IMR-90 (cell line): ENCODE results near the gene DOK4. TPM values are rescaled to one million over a fixed set of nuclear protein-coding genes. Genes with fewer than 3 reads are reported as not detected.

ENCODE experiments used
- ATAC-seq: fragments of 200-7000 bp; cut with Tn5 transposase; 2 replicates; pipeline ENCODE4 v1.9.1; 2020; ENCODE audit warnings: low read depth, mild to moderate bottlenecking, moderate library complexity
- BruUV-seq: library from RNA; stranded (reverse); fragments of 400-500 nt; replicated peaks from 2 replicates; lab custom pipeline; 2021; lab: Mats Ljungman, UMichigan
- CTCF ChIA-PET: fragments of 300-600 bp; formaldehyde crosslinking; extraction: SDS; loops from one replicate; lab custom pipeline; 2021; ENCODE audit warnings: antibody characterized with exemption; lab: Yijun Ruan, JAX
- POLR2A ChIA-PET: fragments of 300-600 bp; sonication (Branson Sonifier 250); formaldehyde crosslinking; loops from one replicate; lab custom pipeline; 2022; ENCODE audit warnings: antibody characterized with exemption; ENCODE audit not compliant: unreplicated experiment; lab: Charles Lee
- DNase-seq: peaks from one replicate; pipeline ENCODE4 v3.0.0; 2013
- H2AFZ ChIP-seq: replicated peaks from 2 replicates; pipeline ENCODE3; 2013; ENCODE audit warnings: low read length, mild to moderate bottlenecking; ENCODE audit not compliant: poor library complexity
- H2AK5ac ChIP-seq: 2 replicates; pipeline ENCODE4 v1.6.1; 2013; ENCODE audit warnings: low read depth, low read length, inconsistent platforms
- H2AK9ac ChIP-seq: replicated peaks from 2 replicates; pipeline ENCODE3; 2013; ENCODE audit warnings: mild to moderate bottlenecking, low read depth, low read length, moderate library complexity; ENCODE audit not compliant: poor library complexity
- H2BK120ac ChIP-seq: 2 replicates; pipeline ENCODE4 v1.6.1; 2013; ENCODE audit warnings: low read depth, low read length, inconsistent platforms
- H2BK15ac ChIP-seq: 3 replicates; pipeline ENCODE4 v1.6.1; 2013; ENCODE audit warnings: low read depth, low read length, inconsistent platforms
- H2BK20ac ChIP-seq: 2 replicates; pipeline ENCODE4 v1.6.1; 2013; ENCODE audit warnings: low read depth, mild to moderate bottlenecking, inconsistent platforms, low read length, moderate library complexity
- H2BK5ac ChIP-seq: 2 replicates; pipeline ENCODE4 v1.6.1; 2013; ENCODE audit warnings: mild to moderate bottlenecking, low read depth, low read length, inconsistent platforms; ENCODE audit not compliant: poor library complexity, severe bottlenecking
- H3K14ac ChIP-seq: replicated peaks from 2 replicates; pipeline ENCODE4 v1.6.1; 2013; ENCODE audit warnings: low read depth, low read length, inconsistent platforms
- H3K18ac ChIP-seq: 2 replicates; pipeline ENCODE4 v1.6.1; 2013; ENCODE audit warnings: low read depth, low read length, control low read depth
- H3K23ac ChIP-seq: 2 replicates; pipeline ENCODE4 v1.6.1; 2013; ENCODE audit warnings: low read depth, low read length, inconsistent platforms
- H3K27ac ChIP-seq: 2 replicates; pipeline ENCODE4 v1.5.1; 2013; ENCODE audit warnings: mild to moderate bottlenecking, control low read depth, low read length; ENCODE audit not compliant: insufficient read depth
- H3K27me3 ChIP-seq: 2 replicates; pipeline ENCODE4 v1.6.1; 2013; ENCODE audit warnings: low read length; ENCODE audit not compliant: control insufficient read depth, insufficient read depth
- H3K36me3 ChIP-seq: 2 replicates; pipeline ENCODE4 v1.6.1; 2013; ENCODE audit warnings: low read length, mixed read lengths; ENCODE audit not compliant: control insufficient read depth, insufficient read depth
- H3K4ac ChIP-seq: 2 replicates; pipeline ENCODE4 v1.6.1; 2013; ENCODE audit warnings: low read depth, low read length, inconsistent platforms
- H3K4me1 ChIP-seq: 2 replicates; pipeline ENCODE4 v1.6.1; 2013; ENCODE audit warnings: low read length, mixed read lengths; ENCODE audit not compliant: control insufficient read depth, insufficient read depth
- H3K4me2 ChIP-seq: 2 replicates; pipeline ENCODE4 v1.6.1; 2013; ENCODE audit warnings: low read depth, mild to moderate bottlenecking, control low read depth, low read length, moderate library complexity
- H3K4me3 ChIP-seq: 2 replicates; pipeline ENCODE4 v1.5.1; 2013; ENCODE audit warnings: low read depth, mild to moderate bottlenecking, control low read depth, low read length, moderate library complexity; ENCODE audit not compliant: insufficient read depth
- H3K56ac ChIP-seq: 2 replicates; pipeline ENCODE4 v1.6.1; 2013; ENCODE audit warnings: low read length, inconsistent platforms; ENCODE audit not compliant: insufficient read depth; ENCODE audit errors: extremely low read depth
- H3K79me1 ChIP-seq, 2 experiments: 2 replicates each; pipeline ENCODE4 v1.6.1; 2013; ENCODE audit warnings: low read length in 2 of 2, inconsistent platforms in 1 of 2, low read depth in 1 of 2
- H3K9ac ChIP-seq: 2 replicates; pipeline ENCODE4 v1.6.1; 2013; ENCODE audit warnings: low read depth, low read length, control low read depth
- H3K9me1 ChIP-seq: 2 replicates; pipeline ENCODE4 v1.6.1; 2013; ENCODE audit warnings: low read length, inconsistent platforms; ENCODE audit not compliant: insufficient read depth
- H3K9me3 ChIP-seq: 2 replicates; pipeline ENCODE4 v1.6.1; 2013; ENCODE audit warnings: low read length; ENCODE audit not compliant: control insufficient read depth, insufficient read depth
- H4K20me1 ChIP-seq: 2 replicates; pipeline ENCODE4 v1.6.1; 2013; ENCODE audit warnings: low read length, inconsistent platforms; ENCODE audit not compliant: insufficient read depth
- H4K5ac ChIP-seq: 2 replicates; pipeline ENCODE4 v1.6.1; 2013; ENCODE audit warnings: mild to moderate bottlenecking, low read depth, low read length, control low read depth
- H4K8ac ChIP-seq, 2 experiments: 2 replicates each; pipeline ENCODE4 v1.6.1; 2013; ENCODE audit warnings: low read depth in 2 of 2, low read length in 2 of 2, control low read depth in 1 of 2, inconsistent platforms in 1 of 2
- H4K91ac ChIP-seq: 2 replicates; pipeline ENCODE4 v1.6.1; 2013; ENCODE audit warnings: low read depth, low read length, inconsistent platforms; ENCODE audit not compliant: insufficient read depth
- CHD1 ChIP-seq: IDR thresholded peaks from 2 replicates; pipeline ENCODE4 v1.6.1; 2012; ENCODE audit warnings: low read depth, low read length, improper control_type of control experiment
- SMC3 ChIP-seq: fragments of 150-350 bp; IDR thresholded peaks from 2 replicates; pipeline ENCODE4 v1.6.1; 2016; ENCODE audit warnings: low read depth, mild to moderate bottlenecking, antibody characterized with exemption, low read length, moderate library complexity
- WGBS, 2 experiments: methylation state at CpG; one replicate each; pipeline versions ENCODE4 v1.1.5 to v1.1.7; 2013; ENCODE audit warnings: missing lambda C conversion rate in 2 of 2; ENCODE audit not compliant: insufficient read length in 1 of 2; ENCODE audit errors: extremely low coverage in 2 of 2; 5-methylcytosine and 5-hydroxymethylcytosine counted together
- dilution Hi-C: fragments of 300-500 bp; cut with HindIII; formaldehyde crosslinking; loops from one replicate; pipeline ENCODE4 v1.14.3; 2018; ENCODE audit warnings: low sequenced_read_pairs; ENCODE audit not compliant: unreplicated experiment
- in situ Hi-C: fragments of 300-500 bp; cut with MboI; formaldehyde crosslinking; loops from 3 replicates; pipeline ENCODE4 v1.14.3; 2019; ENCODE audit warnings: low sequenced_read_pairs, inconsistent platforms, mixed read lengths
- intact Hi-C: fragments of 100-400 bp; cut with micrococcal nuclease; formaldehyde crosslinking; loops from 2 replicates; pipeline ENCODE4 v1.10.0; 2022
- polyA plus RNA-seq, 3 experiments: library from polyadenylated mRNA; depleted of rRNA; stranded (reverse); fragments of >200 nt; gene quantifications; 2 replicates each; pipeline ENCODE4 v1.2.3, GENCODE V29; 2012; ENCODE audit warnings: low replicate concordance in 1 of 3
- total RNA-seq: library from RNA; depleted of rRNA; stranded (reverse); fragments of >200 nt; gene quantifications from 2 replicates; pipeline ENCODE4 v1.2.3, GENCODE V29; 2012

DOK4 gene
- total and polyA plus RNA-seq, 2 of the 4 experiments (the other 2 are of a cell fraction): 22.0 to 25.9 TPM

GRCh38 chr16:57527610-57528360 is 41.5 kb upstream of the DOK4 start:
- no peaks in the 10 kb centered on the region for H3K9me3 ChIP-seq
- peaks cover 5% of the 10 kb centered on the region; the same call in 1 of the 2 replicates for H4K20me1 ChIP-seq
- H2BK15ac ChIP-seq: no peak overlapping the region
- H3K27ac ChIP-seq: no peak overlapping the region
- peaks cover 5% of the 10 kb centered on the region; the same call in 1 of the 2 replicates for H3K9me1 ChIP-seq
- H3K4me1 ChIP-seq: peaks cover 12% of the 10 kb centered on the region
- no peaks in the 10 kb centered on the region for H3K27me3 ChIP-seq
- no peak overlapping the region for H2BK120ac ChIP-seq
- H2BK5ac ChIP-seq: no peak overlapping the region
- dilution Hi-C loops: no loop called here
- H4K91ac ChIP-seq: no peak overlapping the region
- no peak overlapping the region for H3K9ac ChIP-seq
- POLR2A ChIA-PET: no interaction called here
- H4K5ac ChIP-seq: no peak overlapping the region
- no peak overlapping the region for H3K56ac ChIP-seq
- 97% methylated on average over 7 of the region's 19 CpGs; no CpG with 5 or more reads in 1 of the 2 experiments for WGBS, 2 experiments
- H3K4me2 ChIP-seq: no peak overlapping the region
- H3K23ac ChIP-seq: no peak overlapping the region
- peaks cover 0 to 6% of the 10 kb centered on the region in 2 experiments; a peak in 2 of 4 replicates for H3K79me1 ChIP-seq
- peaks cover 8% of the 10 kb centered on the region for H3K36me3 ChIP-seq
- ATAC-seq (no peak), DNase-seq (no peak)
- no peak for TF ChIP-seq SMC3
- TF ChIP-seq CHD1: no peak
- in situ Hi-C loops: no loop called here
- H3K14ac ChIP-seq: no peak overlapping the region
- no peak overlapping the region for H3K4me3 ChIP-seq
- no peak overlapping the region for H2AFZ ChIP-seq
- H3K18ac ChIP-seq: no peak overlapping the region
- CTCF ChIA-PET: interaction anchor here (0.7 kb wide), 1 partner anchor 8 kb away, joined by 4 read pairs; no protein-coding TSS in a partner anchor
- H2AK9ac ChIP-seq: peak overlapping the region; percentile 52
- no peak overlapping the region for H2AK5ac ChIP-seq
- H3K4ac ChIP-seq: no peak overlapping the region
- H4K8ac ChIP-seq: no peak overlapping the region
- H2BK20ac ChIP-seq: no peak overlapping the region
- intact Hi-C loops: no loop called here
- BruUV-seq: no TSS peak
